A673 (cell line): ENCODE results near the gene ATP6V1F.

Experiments used
- CTCF ChIP-seq: fragments of 300-800, 200-600 bp; sonication (generic); conservative IDR thresholded peaks from 2 replicates; pipeline ENCODE4 v1.5.1; 2017; ENCODE audit warnings: low read depth, mild to moderate bottlenecking, antibody characterized with exemption, low read length, moderate library complexity, mixed read lengths
- EZH2 ChIP-seq: fragments of 200-600 bp; sonication (generic); IDR thresholded peaks from 2 replicates; pipeline ENCODE4 v1.6.1; 2017; ENCODE audit warnings: borderline replicate concordance, low read depth, mild to moderate bottlenecking, mixed read lengths, antibody characterized with exemption, low read length; ENCODE audit not compliant: poor library complexity, severe bottlenecking

- peak; percentile 53 for TF ChIP-seq CTCF
- TF ChIP-seq EZH2 = no peak
Measured at GRCh38 chr7:128863433-128863989, 855 bp downstream of the ATP6V1F start.
